HepG2 (cell line): ENCODE measurements around the gene WNT5B. TPM values are rescaled to one million over a fixed set of nuclear protein-coding genes. Genes with fewer than 3 reads are reported as not detected.

Experiments
- CBX2 ChIP-seq, 2 experiments: fragments of 200-600 bp in 1 of 2; sonication (generic); formaldehyde crosslinking in 1 of 2; IDR thresholded peaks; 2 replicates each; pipeline versions ENCODE4 v1.7.0 to v1.8.1; 2018 to 2022; ENCODE audit warnings: low read depth in 2 of 2, low read length in 1 of 2, mild to moderate bottlenecking in 1 of 2, missing genetic modification reagents in 1 of 2
- FOSL1 ChIP-seq: sonication (generic); formaldehyde crosslinking; IDR thresholded peaks from 2 replicates; pipeline ENCODE4 v1.9.0; 2021; ENCODE audit warnings: missing genetic modification reagents, borderline replicate concordance
- GLI4 ChIP-seq: sonication (generic); formaldehyde crosslinking; IDR thresholded peaks from 2 replicates; pipeline ENCODE4 v1.5.1; 2020; ENCODE audit warnings: missing genetic modification reagents, mild to moderate bottlenecking, moderate library complexity, borderline replicate concordance
- HOXA3 ChIP-seq: sonication (generic); formaldehyde crosslinking; IDR thresholded peaks from 2 replicates; pipeline ENCODE4 v1.5.0; 2020; ENCODE audit warnings: missing genetic modification reagents
- IKZF1 ChIP-seq: fragments of 450-650 bp; IDR thresholded peaks from 2 replicates; pipeline ENCODE4 v1.7.1; 2016
- MLLT10 ChIP-seq: sonication (generic); formaldehyde crosslinking; IDR thresholded peaks from 2 replicates; pipeline ENCODE4 v1.4.0; 2020; ENCODE audit warnings: missing genetic modification reagents
- SP1 ChIP-seq, 2 experiments: fragments of 450-650 bp in 1 of 2; sonication (generic) in 1 of 2; formaldehyde crosslinking in 1 of 2; IDR thresholded peaks; 2 replicates each; pipeline versions ENCODE4 v1.4.0 to v1.6.1; 2016 to 2020; ENCODE audit warnings: missing genetic modification reagents in 1 of 2
- THYN1 ChIP-seq: sonication (generic); formaldehyde crosslinking; IDR thresholded peaks from 2 replicates; pipeline ENCODE4 v1.8.1; 2023; ENCODE audit warnings: low read depth, mild to moderate bottlenecking, moderate library complexity, missing genetic modification reagents, borderline replicate concordance
- ZC3H13 ChIP-seq: sonication (generic); formaldehyde crosslinking; IDR thresholded peaks from 2 replicates; pipeline ENCODE4 v1.8.1; 2023; ENCODE audit warnings: mild to moderate bottlenecking, missing genetic modification reagents, moderate library complexity
- ZFP36L2 ChIP-seq: sonication (generic); formaldehyde crosslinking; IDR thresholded peaks from 2 replicates; pipeline ENCODE4 v1.4.0; 2020; ENCODE audit warnings: missing genetic modification reagents
- ZMYM4 ChIP-seq: sonication (generic); formaldehyde crosslinking; IDR thresholded peaks from 2 replicates; pipeline ENCODE4 v1.8.1; 2023; ENCODE audit warnings: mild to moderate bottlenecking, missing genetic modification reagents
- ZNF530 ChIP-seq: sonication (generic); formaldehyde crosslinking; IDR thresholded peaks from 2 replicates; pipeline ENCODE4 v1.5.0; 2020; ENCODE audit warnings: low read depth, mild to moderate bottlenecking, missing genetic modification reagents
- ZNF570 ChIP-seq: sonication (generic); formaldehyde crosslinking; IDR thresholded peaks from 2 replicates; pipeline ENCODE4 v1.4.0; 2020; ENCODE audit warnings: mild to moderate bottlenecking, missing genetic modification reagents, borderline replicate concordance
- ZNF839 ChIP-seq: sonication (generic); formaldehyde crosslinking; IDR thresholded peaks from 2 replicates; pipeline ENCODE4 v1.4.0; 2020; ENCODE audit warnings: missing genetic modification reagents, mild to moderate bottlenecking, borderline replicate concordance
- ZNF850 ChIP-seq: sonication (generic); formaldehyde crosslinking; conservative IDR thresholded peaks from 2 replicates; pipeline ENCODE4 v1.9.0; 2021; ENCODE audit warnings: mild to moderate bottlenecking, missing genetic modification reagents
- polyA plus RNA-seq, 8 experiments: library from polyadenylated mRNA; depleted of rRNA in 3 of 8; stranded (reverse) in 7 of 8; unstranded in 1 of 8; fragments of >200 nt; fragmentation: Illumina TruSeq in 4 of 8; extraction: Trizol in 4 of 8; gene quantifications; 2 replicates each; pipeline versions ENCODE4 v1.2.1 to v1.2.3, GENCODE V29; 2011 to 2016; ENCODE audit warnings: low read depth in 4 of 8, missing spikeins in 1 of 8, mixed read lengths in 1 of 8; ENCODE audit not compliant: insufficient read depth in 1 of 8
- total RNA-seq, 5 experiments: library from RNA; depleted of rRNA; stranded (reverse); fragments of >200 nt; fragmentation: Illumina TruSeq; extraction: Trizol; gene quantifications; 2 replicates each; pipeline ENCODE4 v1.2.3, GENCODE V29; 2016; ENCODE audit warnings: low read depth in 1 of 5
- TF ChIP-seq, protein P1 (sequence below): sonication (generic); formaldehyde crosslinking; IDR thresholded peaks from 2 replicates; pipeline ENCODE4 v1.4.0; 2020; ENCODE audit warnings: missing genetic modification reagents
- TF ChIP-seq, protein P2 (sequence below): sonication (generic); formaldehyde crosslinking; IDR thresholded peaks from 2 replicates; pipeline ENCODE4 v1.4.0; 2020; ENCODE audit warnings: mild to moderate bottlenecking, missing genetic modification reagents
- TF ChIP-seq, protein P3 (sequence below): sonication (generic); formaldehyde crosslinking; IDR thresholded peaks from 2 replicates; pipeline ENCODE4 v1.4.0; 2020; ENCODE audit warnings: low read depth, missing genetic modification reagents

Gene WNT5B
- total and polyA plus RNA-seq, 2 of the 13 experiments (the other 11 are each of a cell fraction or from before 2014, with no cell fraction given) = 0.04 TPM; not detected in 1

DNA sequence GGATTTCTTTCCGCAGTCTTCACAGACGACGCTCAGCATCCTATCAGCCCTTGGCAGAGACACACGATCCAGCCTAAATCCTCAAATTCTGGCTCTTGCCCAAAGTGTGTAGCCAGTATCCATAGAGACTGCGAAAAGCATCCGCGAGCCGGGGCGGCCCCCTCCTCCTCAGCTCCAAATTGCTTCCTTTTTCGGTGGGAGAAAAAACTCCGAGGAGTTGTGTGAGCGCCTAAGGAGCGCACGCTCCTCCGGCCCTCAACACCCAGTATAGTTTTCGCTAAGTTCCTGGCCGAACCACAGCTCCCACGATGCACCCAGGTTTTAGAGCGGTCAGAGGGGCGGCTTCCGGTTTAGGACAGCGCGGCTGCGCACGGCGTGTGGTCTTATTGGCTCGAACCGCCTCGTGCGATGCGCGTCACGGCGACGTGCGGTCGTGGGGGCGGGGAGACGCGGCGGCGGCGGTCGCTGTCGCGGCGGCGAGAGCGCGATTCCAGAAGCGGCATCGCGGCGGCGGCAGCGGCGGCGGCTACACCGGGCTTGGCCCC, 61.6 kb downstream of the WNT5B start, which contains the start of gene ADIPOR2 (continued):
- no peak for TF ChIP-seq ZNF530 (CRISPR knock-in tag)
- peak; percentile 94 for TF ChIP-seq HOXA3
- no peak for TF ChIP-seq SP1 (IDR thresholded peaks at IDR 0.05)
- TF ChIP-seq SP1 (CRISPR knock-in tag; IDR thresholded peaks at IDR 0.05) = peak; percentile 87
- TF ChIP-seq FOSL1 (CRISPR knock-in tag) = no peak
- TF ChIP-seq MLLT10 (CRISPR knock-in tag) = no peak
- TF ChIP-seq, protein P1, sequence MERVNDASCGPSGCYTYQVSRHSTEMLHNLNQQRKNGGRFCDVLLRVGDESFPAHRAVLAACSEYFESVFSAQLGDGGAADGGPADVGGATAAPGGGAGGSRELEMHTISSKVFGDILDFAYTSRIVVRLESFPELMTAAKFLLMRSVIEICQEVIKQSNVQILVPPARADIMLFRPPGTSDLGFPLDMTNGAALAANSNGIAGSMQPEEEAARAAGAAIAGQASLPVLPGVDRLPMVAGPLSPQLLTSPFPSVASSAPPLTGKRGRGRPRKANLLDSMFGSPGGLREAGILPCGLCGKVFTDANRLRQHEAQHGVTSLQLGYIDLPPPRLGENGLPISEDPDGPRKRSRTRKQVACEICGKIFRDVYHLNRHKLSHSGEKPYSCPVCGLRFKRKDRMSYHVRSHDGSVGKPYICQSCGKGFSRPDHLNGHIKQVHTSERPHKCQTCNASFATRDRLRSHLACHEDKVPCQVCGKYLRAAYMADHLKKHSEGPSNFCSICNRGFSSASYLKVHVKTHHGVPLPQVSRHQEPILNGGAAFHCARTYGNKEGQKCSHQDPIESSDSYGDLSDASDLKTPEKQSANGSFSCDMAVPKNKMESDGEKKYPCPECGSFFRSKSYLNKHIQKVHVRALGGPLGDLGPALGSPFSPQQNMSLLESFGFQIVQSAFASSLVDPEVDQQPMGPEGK (CRISPR knock-in tag) = 0 out of 2 replicates have a peak, but pooled peaks have one; percentile 26
- no peak for TF ChIP-seq ZNF850 (CRISPR knock-in tag)
- no peak for TF ChIP-seq IKZF1
- no peak for TF ChIP-seq ZNF570
- TF ChIP-seq ZMYM4 (CRISPR knock-in tag) = peak; percentile 92
- TF ChIP-seq ZC3H13 (CRISPR knock-in tag) = peak; percentile 75
- TF ChIP-seq THYN1 = no peak
- TF ChIP-seq ZFP36L2 (CRISPR knock-in tag) = no peak
- TF ChIP-seq, protein P2, sequence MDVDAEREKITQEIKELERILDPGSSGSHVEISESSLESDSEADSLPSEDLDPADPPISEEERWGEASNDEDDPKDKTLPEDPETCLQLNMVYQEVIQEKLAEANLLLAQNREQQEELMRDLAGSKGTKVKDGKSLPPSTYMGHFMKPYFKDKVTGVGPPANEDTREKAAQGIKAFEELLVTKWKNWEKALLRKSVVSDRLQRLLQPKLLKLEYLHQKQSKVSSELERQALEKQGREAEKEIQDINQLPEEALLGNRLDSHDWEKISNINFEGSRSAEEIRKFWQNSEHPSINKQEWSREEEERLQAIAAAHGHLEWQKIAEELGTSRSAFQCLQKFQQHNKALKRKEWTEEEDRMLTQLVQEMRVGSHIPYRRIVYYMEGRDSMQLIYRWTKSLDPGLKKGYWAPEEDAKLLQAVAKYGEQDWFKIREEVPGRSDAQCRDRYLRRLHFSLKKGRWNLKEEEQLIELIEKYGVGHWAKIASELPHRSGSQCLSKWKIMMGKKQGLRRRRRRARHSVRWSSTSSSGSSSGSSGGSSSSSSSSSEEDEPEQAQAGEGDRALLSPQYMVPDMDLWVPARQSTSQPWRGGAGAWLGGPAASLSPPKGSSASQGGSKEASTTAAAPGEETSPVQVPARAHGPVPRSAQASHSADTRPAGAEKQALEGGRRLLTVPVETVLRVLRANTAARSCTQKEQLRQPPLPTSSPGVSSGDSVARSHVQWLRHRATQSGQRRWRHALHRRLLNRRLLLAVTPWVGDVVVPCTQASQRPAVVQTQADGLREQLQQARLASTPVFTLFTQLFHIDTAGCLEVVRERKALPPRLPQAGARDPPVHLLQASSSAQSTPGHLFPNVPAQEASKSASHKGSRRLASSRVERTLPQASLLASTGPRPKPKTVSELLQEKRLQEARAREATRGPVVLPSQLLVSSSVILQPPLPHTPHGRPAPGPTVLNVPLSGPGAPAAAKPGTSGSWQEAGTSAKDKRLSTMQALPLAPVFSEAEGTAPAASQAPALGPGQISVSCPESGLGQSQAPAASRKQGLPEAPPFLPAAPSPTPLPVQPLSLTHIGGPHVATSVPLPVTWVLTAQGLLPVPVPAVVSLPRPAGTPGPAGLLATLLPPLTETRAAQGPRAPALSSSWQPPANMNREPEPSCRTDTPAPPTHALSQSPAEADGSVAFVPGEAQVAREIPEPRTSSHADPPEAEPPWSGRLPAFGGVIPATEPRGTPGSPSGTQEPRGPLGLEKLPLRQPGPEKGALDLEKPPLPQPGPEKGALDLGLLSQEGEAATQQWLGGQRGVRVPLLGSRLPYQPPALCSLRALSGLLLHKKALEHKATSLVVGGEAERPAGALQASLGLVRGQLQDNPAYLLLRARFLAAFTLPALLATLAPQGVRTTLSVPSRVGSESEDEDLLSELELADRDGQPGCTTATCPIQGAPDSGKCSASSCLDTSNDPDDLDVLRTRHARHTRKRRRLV = 0 out of 2 replicates have a peak, but pooled peaks have one; percentile 49
- TF ChIP-seq ZNF839 (CRISPR knock-in tag) = no peak
- no peak for TF ChIP-seq CBX2 (IDR thresholded peaks at IDR 0.05; ENCODE audit: low read depth, low read length)
- no peak for TF ChIP-seq CBX2 (CRISPR knock-in tag; IDR thresholded peaks at IDR 0.05; ENCODE audit: low read depth)
- no peak for TF ChIP-seq GLI4 (CRISPR knock-in tag)
- TF ChIP-seq, protein P3, sequence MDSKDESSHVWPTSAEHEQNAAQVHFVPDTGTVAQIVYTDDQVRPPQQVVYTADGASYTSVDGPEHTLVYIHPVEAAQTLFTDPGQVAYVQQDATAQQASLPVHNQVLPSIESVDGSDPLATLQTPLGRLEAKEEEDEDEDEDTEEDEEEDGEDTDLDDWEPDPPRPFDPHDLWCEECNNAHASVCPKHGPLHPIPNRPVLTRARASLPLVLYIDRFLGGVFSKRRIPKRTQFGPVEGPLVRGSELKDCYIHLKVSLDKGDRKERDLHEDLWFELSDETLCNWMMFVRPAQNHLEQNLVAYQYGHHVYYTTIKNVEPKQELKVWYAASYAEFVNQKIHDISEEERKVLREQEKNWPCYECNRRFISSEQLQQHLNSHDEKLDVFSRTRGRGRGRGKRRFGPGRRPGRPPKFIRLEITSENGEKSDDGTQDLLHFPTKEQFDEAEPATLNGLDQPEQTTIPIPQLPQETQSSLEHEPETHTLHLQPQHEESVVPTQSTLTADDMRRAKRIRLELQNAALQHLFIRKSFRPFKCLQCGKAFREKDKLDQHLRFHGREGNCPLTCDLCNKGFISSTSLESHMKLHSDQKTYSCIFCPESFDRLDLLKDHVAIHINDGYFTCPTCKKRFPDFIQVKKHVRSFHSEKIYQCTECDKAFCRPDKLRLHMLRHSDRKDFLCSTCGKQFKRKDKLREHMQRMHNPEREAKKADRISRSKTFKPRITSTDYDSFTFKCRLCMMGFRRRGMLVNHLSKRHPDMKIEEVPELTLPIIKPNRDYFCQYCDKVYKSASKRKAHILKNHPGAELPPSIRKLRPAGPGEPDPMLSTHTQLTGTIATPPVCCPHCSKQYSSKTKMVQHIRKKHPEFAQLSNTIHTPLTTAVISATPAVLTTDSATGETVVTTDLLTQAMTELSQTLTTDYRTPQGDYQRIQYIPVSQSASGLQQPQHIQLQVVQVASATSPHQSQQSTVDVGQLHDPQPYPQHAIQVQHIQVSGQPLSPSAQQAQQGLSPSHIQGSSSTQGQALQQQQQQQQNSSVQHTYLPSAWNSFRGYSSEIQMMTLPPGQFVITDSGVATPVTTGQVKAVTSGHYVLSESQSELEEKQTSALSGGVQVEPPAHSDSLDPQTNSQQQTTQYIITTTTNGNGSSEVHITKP (CRISPR knock-in tag) = no peak
